Activated CD8-positive, alpha-beta memory T cell treated with anti-CD3 and anti-CD28 coated beads for 4 hours (primary cell): ENCODE measurements around the gene NCAPG.

Source experiments
- DNase-seq, 2 donors: peaks; one replicate each; pipeline ENCODE4 v3.0.0-alpha.2; 2020; ENCODE audit warnings: low read depth in 2 of 2

Gene NCAPG

DNA sequence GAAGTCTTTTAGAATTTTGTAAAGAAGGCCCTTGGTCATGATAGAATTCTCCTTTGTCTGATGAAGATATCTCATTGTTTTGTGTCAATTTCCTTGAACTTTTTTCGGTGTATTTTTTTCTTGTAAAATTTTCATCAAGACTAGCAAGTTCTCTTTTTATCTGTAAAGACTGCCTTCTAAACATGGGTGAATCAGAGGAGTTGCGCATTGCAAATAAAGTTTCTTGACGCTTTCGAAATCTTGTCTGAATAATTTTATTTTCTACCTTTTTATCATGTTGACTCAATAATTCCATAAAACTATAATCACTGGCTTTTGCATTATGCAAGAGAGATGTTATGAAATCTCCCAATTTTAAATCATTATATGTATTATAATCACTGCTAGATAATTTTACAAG lies 66.2 kb downstream of the NCAPG start:
- no peak for DNase-seq

GRCh38 chr4:17877661-17878060 lies 66.9 kb downstream of the NCAPG start:
- DNase-seq = no peak

DNA sequence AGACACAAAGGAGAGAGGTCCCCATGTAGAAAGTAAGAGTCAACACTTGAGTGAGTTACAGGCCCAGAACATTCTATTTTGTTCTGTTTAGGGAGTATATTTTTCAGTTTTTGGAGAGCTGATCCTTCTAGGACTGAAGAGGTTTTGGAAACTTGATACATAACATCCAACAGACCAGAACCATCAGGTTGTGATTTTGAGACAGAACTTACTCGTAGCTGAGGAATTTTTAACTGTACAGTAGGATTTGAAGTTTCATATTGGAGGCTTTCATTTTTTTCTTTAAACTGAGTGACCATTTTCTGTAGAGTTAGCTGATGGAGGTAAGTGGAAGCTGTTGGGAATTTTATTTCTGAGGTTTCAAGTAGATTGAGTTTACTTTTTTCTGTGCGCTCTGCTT lies 73.3 kb downstream of the NCAPG start:
- no peak for DNase-seq

DNA sequence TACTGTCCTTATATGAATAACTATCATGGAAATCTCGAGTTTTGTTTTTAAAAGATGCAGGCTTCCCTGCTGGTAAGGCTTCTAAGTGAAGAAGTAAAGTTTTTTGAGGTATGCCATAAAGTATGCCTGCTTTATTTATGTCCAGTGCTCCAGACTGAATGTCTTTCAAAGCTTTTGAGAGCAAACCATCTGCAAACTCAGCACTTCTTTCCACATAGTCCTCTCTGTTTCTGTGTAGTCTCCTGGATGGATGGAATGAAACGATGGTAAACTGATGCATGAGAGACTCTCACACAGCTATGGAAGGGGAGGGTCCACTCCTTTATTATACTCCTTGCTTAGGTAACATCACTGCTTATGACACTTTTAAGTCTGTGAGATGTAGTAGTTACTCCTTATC lies 73.7 kb downstream of the NCAPG start:
- DNase-seq = no peak

GRCh38 chr4:17889692-17890091 lies 78.9 kb downstream of the NCAPG start:
- DNase-seq = no peak

DNA sequence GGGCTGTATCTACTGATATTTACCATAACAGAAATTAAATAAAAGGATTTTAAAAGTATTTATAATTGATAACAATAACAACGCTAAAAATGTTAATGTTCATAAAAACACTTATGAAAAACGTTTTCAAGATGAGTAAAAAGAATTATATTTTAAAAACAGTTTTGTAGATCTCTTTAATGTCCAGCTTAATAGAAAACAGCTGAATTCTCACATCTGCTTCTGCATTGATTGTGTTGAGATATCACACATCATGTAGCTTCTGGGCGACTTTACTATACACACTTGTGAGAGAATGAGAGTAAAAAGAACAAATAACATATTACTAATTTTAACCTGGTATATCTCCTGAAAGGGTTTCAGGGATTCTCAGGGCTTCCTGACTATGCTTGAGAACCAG lies 83.6 kb downstream of the NCAPG start:
- no peak for DNase-seq
